ENCODE measurements around the gene PIEZO1. TPM values are rescaled to one million over a fixed set of nuclear protein-coding genes. Genes with fewer than 3 reads are reported as not detected.

PIEZO1 gene
- total RNA-seq, 6 experiments from 2014 or later: 238 to 293 (median 264) TPM

DNA sequence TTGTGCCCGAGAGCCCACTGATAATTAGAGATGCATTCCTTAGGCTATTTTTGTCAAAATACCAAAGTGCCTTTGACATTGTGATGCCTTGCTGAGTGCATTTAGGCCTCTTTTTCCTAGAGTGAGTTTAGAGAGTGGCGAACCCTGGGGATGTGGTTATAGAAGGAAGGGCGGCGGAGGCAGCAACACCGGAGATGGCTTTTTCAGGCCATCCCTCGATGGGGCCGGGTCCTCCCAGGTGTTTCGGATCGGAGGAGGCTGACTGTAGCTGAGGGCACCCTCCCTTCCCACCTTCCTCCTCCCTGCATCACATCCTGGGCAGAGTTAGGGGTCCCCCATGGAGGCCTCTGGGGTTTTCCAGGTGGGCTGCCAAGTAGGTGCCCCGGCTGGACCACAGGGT is 92.2 kb downstream of the PIEZO1 start:
- Mint-ChIP-seq H3K4me3 (no peak overlapping the region), H3K36me3 (ENCODE audit: low read depth) (no peaks in the 10 kb centered on the region), H3K4me1 (ENCODE audit: low read depth) (no peaks in the 10 kb centered on the region), H3K27ac (no peak overlapping the region), H3K27me3 (ENCODE audit: insufficient read depth) (peaks cover 20% of the 10 kb centered on the region), H3K9me3 (no peaks in the 10 kb centered on the region)
- DNase-seq: no peak
- TF ChIP-seq, protein P1, sequence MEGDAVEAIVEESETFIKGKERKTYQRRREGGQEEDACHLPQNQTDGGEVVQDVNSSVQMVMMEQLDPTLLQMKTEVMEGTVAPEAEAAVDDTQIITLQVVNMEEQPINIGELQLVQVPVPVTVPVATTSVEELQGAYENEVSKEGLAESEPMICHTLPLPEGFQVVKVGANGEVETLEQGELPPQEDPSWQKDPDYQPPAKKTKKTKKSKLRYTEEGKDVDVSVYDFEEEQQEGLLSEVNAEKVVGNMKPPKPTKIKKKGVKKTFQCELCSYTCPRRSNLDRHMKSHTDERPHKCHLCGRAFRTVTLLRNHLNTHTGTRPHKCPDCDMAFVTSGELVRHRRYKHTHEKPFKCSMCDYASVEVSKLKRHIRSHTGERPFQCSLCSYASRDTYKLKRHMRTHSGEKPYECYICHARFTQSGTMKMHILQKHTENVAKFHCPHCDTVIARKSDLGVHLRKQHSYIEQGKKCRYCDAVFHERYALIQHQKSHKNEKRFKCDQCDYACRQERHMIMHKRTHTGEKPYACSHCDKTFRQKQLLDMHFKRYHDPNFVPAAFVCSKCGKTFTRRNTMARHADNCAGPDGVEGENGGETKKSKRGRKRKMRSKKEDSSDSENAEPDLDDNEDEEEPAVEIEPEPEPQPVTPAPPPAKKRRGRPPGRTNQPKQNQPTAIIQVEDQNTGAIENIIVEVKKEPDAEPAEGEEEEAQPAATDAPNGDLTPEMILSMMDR (IDR thresholded peaks at IDR 0.05): no peak

DNA sequence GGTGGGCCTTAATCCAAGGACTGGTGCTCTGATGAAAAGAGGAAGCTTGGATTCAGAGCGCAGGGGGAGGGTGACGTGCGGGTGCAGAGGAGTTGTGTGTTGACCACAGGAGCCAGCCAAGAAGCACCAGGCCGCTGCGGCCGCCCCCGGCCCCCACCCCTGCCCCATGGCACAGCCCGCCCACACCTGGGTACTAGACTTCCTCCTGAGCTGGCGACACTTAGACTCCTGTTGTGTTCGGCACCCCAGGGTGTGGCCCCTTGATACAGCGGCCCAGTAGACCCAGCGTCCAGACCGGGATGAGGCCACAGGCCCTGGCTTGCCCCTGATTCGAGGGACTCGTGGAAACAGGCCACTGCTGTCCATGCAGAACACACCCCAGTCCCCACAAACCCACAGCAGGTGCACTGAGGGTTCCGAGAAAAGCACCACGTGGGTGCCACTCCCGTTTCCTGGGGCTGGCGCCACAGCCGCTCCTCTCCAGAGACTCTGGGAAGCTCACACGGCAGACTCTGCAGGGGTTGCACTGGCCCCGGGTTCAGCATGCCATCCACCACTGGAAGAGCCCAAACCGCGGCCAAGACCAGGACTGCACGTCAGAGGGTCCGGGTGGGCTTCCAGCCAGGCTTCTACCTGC is 93.0 kb downstream of the PIEZO1 start:
- no peak for DNase-seq
- Mint-ChIP-seq H3K27ac (no peak overlapping the region), H3K27me3 (ENCODE audit: insufficient read depth) (peaks cover 20% of the 10 kb centered on the region), H3K9me3 (no peaks in the 10 kb centered on the region), H3K4me3 (no peak overlapping the region), H3K4me1 (ENCODE audit: low read depth) (no peaks in the 10 kb centered on the region), H3K36me3 (ENCODE audit: low read depth) (no peaks in the 10 kb centered on the region)
- TF ChIP-seq, protein P1 (IDR thresholded peaks at IDR 0.05): no peak

DNA sequence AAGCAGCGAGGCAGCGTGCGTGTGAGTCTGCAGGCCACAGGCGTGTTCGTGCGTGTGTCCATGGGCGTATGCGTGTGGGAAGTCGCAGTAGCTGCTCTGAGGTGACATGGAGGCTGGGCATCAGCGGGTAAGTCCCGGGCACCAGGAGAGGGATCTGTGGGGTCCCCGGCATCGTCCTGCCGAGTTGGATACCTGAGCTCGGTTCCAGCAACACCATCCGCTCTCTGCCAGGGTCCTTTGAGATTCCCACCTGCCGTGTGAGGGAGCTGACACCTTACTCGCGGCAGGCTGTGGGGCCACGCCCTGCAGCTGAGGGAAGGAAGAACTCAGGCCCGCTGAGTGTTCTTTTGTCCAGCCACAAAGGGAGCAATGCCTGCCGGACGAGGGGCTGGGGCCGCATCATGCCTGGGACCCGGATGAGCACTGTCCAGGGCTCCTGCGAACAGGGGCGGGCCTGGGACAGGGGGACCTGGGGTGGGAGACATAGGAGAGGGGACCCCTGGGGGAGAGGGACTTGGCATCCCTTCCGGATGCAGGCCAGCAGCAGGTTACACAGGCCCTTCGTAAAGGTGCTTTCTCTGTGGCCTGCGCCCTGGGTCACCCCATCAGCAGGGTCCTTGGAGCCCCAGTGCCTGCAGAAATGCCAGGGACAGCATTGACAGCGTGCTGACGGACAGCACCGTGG is 93.7 kb downstream of the PIEZO1 start:
- peaks cover 20% of the 10 kb centered on the region for H3K27me3 Mint-ChIP-seq (ENCODE audit: insufficient read depth)
- TF ChIP-seq, protein P1 (IDR thresholded peaks at IDR 0.05): no peak
- H3K4me1 Mint-ChIP-seq (ENCODE audit: low read depth): no peaks in the 10 kb centered on the region

DNA sequence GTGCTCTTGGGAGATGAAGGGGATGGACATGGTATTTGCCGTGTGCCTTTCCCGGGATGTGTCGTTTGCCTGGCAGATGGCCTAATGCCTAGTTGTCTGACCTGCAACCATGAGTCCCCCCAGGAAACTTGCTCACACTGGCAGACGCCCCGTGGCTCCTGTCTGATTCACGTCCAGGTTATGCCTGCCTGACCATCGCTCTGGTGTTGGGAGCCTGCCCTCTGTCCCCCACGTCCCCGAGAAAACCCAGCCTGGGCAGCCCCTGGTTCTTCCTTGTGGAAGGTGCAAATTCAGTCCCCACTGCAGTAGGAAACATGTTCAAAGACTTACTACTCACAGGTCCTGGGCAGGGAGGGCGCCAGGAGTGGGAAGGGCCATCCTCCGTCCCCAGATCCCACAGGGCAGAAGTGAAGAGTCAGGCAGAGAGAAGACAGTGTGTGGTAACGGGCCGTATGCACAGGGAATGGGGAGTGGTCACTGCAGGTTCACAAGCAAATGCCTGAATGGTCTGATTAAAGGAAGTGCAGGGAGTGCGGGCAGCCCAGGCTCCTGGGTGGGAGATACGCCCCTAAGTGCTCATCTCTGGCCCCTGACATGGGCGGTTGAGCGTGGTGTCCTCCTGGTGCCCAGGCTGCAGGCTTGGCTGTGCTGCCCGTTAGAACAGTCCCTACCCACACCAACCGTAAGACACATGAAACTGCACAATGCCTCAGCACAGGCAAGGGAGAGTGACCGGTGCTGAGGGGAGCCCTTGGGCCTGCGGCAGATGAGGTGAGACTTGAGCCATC is 94.5 kb downstream of the PIEZO1 start:
- DNase-seq: no peak
- H3K27me3 Mint-ChIP-seq (ENCODE audit: insufficient read depth): peaks cover 20% of the 10 kb centered on the region
- no peaks in the 10 kb centered on the region for H3K36me3 Mint-ChIP-seq (ENCODE audit: low read depth)
- TF ChIP-seq, protein P1 (IDR thresholded peaks at IDR 0.05): no peak
- no peaks in the 10 kb centered on the region for H3K9me3 Mint-ChIP-seq
- H3K4me3 Mint-ChIP-seq: no peak overlapping the region
- no peak overlapping the region for H3K27ac Mint-ChIP-seq
- no peaks in the 10 kb centered on the region for H3K4me1 Mint-ChIP-seq (ENCODE audit: low read depth)

More for the DNA sequence above, 93.7 kb downstream of the PIEZO1 start:
- Mint-ChIP-seq H3K36me3 (ENCODE audit: low read depth) (no peaks in the 10 kb centered on the region), H3K4me3 (no peak overlapping the region), H3K9me3 (no peaks in the 10 kb centered on the region), H3K27ac (no peak overlapping the region)
- no peak for DNase-seq

DNA sequence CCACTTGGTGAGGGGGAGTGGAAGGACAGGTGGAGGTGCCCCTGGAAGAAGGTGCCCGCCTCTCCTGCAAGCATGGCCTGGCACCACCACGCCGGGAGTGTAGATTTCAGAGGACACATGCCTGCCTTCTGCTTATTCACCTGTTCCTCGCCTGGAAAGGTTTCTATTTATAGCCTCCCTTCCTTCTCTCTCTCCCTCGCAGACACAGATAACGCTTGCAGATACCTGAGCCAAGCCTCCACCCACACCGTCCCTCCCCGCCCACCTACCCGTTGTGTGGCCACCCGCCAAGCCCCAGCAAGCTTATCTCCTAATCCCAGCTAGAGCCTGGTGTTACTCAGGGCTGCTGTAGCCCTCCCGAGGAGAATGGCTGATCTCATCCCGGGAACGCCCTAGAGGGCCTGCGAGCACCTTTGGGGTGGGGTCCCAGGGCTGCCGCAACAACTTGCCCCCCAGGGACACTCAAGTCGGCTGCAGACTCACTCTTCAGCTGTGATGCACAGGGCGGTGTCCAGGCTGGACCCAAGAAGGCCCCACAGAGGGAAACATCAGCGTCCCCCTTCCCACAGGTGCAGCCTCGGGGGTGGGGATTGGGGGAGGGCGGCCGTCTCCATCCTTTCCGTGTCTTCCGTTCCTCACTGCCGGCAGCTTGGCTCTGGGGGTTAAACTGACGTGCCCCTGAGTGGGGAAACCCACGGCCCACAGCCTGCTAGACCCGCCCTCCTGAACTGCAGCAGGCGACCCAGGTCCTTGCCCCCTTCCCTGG is 96.8 kb downstream of the PIEZO1 start:
- H3K36me3 Mint-ChIP-seq (ENCODE audit: low read depth): no peaks in the 10 kb centered on the region
- H3K27me3 Mint-ChIP-seq (ENCODE audit: insufficient read depth): peaks cover 31% of the 10 kb centered on the region
- no peak for DNase-seq
- H3K27ac Mint-ChIP-seq: no peak overlapping the region
- TF ChIP-seq, protein P1 (IDR thresholded peaks at IDR 0.05): no peak
- H3K4me1 Mint-ChIP-seq (ENCODE audit: low read depth): 0 out of 2 replicates have a peak, but pooled peaks cover 8% of the 10 kb centered on the region
- H3K4me3 Mint-ChIP-seq: no peak overlapping the region
- H3K9me3 Mint-ChIP-seq: no peaks in the 10 kb centered on the region
